ENCODE measurements around the gene XPO5.

XPO5 gene

GRCh38 chr6:43476746-43477145 lies 99.1 kb downstream of the XPO5 start:
- no peak for DNase-seq (ENCODE audit: low read depth in 2 of 3, low spot score in 2 of 3)

GRCh38 chr6:43475516-43475915 lies 100.3 kb downstream of the XPO5 start:
- DNase-seq (ENCODE audit: low read depth in 2 of 3, low spot score in 2 of 3), result no peak

- no peak for DNase-seq (ENCODE audit: low read depth in 2 of 3, low spot score in 2 of 3)
Observed at GRCh38 chr6:43472515-43472914, 103.3 kb downstream of the XPO5 start.

All from activated CD8-positive, alpha-beta memory T cell treated with anti-CD3 and anti-CD28 coated beads for 48 hours (primary cell).